Measurements from ENCODE around the gene ARHGAP18. TPM values are rescaled to one million over a fixed set of nuclear protein-coding genes. Genes with fewer than 3 reads are reported as not detected.
A peak's percentile ranks its signal among the peaks of the same experiment; 100 is the strongest.

ARHGAP18 gene
- total RNA-seq, 1 donor from 2014 or later, result 5.6 TPM

DNA sequence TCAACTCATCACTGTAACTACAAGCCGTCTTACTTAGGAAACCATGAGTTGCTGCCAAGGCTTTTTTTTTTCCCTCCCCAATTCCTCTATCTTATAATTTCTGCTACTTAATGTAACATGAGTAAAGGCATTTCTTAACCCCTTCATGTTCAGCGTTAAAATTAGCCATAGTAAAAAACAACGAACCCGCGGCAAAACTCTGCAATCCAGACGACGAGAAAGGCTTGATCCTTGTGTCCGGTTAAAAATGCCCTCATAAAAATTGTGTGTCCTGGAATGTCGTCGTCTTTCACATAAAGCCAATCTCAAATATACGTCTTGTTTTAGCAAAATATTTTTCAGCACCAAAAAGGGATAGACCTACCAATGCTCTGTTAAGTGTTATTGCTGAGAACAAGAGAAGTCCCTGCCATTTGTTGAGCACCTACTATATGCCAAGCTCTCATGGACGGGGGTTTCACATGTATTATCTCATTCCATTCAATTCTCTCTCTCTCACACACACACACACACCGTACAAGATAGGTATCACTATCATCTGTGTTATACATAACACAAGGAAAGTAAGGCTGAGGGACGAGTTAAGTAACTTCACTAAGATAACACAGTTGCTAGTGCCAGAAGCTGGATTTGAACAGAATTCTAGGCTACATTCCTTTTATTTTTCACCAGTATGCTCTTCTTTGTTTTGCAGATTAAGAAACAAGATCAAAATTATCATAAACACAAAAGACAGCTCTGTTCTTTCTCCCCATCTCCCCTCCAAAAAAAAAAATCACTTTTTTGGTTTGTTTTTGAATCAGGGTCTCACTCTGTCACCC, 683 bp upstream of the ARHGAP18 start:
- Histone ChIP-seq H3K9me3 (replicated peaks) (no peaks in the 10 kb centered on the region), H3K4me3 (peak overlapping the region; percentile 73), H3K27me3 (ENCODE audit: low read depth) (no peaks in the 10 kb centered on the region), H3K36me3 (no peaks in the 10 kb centered on the region), H3K27ac (replicated peaks) (peak overlapping the region; percentile 85), H3K4me1 (peaks cover 38% of the 10 kb centered on the region)
- DNase-seq, result no peak
- intact Hi-C loops (cut with micrococcal nuclease), result no loop called here
- TF ChIP-seq, protein P1, sequence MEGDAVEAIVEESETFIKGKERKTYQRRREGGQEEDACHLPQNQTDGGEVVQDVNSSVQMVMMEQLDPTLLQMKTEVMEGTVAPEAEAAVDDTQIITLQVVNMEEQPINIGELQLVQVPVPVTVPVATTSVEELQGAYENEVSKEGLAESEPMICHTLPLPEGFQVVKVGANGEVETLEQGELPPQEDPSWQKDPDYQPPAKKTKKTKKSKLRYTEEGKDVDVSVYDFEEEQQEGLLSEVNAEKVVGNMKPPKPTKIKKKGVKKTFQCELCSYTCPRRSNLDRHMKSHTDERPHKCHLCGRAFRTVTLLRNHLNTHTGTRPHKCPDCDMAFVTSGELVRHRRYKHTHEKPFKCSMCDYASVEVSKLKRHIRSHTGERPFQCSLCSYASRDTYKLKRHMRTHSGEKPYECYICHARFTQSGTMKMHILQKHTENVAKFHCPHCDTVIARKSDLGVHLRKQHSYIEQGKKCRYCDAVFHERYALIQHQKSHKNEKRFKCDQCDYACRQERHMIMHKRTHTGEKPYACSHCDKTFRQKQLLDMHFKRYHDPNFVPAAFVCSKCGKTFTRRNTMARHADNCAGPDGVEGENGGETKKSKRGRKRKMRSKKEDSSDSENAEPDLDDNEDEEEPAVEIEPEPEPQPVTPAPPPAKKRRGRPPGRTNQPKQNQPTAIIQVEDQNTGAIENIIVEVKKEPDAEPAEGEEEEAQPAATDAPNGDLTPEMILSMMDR (IDR thresholded peaks at IDR 0.05; ENCODE audit: borderline replicate concordance), result no peak

GRCh38 chr6:129709196-129709768, 695 bp downstream of the ARHGAP18 start:
- DNase-seq, result no peak
- TF ChIP-seq, protein P1 (IDR thresholded peaks at IDR 0.05; ENCODE audit: borderline replicate concordance), result no peak
- peak overlapping the region; percentile 85 for H3K27ac ChIP-seq (replicated peaks)
- H3K36me3 ChIP-seq, result no peaks in the 10 kb centered on the region
- H3K4me1 ChIP-seq, result peaks cover 35% of the 10 kb centered on the region
- intact Hi-C loops (cut with micrococcal nuclease), result no loop called here
- no peaks in the 10 kb centered on the region for H3K27me3 ChIP-seq (ENCODE audit: low read depth)
- no peaks in the 10 kb centered on the region for H3K9me3 ChIP-seq (replicated peaks)
- peak overlapping the region; percentile 73 for H3K4me3 ChIP-seq

GRCh38 chr6:129708496-129709195, 1.3 kb downstream of the ARHGAP18 start:
- intact Hi-C loops (cut with micrococcal nuclease), result no loop called here
- Histone ChIP-seq H3K4me1 (peaks cover 32% of the 10 kb centered on the region), H3K27ac (replicated peaks) (peak overlapping the region; percentile 85)

GRCh38 chr6:129707882-129708495, 2.0 kb downstream of the ARHGAP18 start:
- Histone ChIP-seq H3K36me3 (no peaks in the 10 kb centered on the region), H3K9me3 (replicated peaks) (no peaks in the 10 kb centered on the region), H3K27me3 (ENCODE audit: low read depth) (no peaks in the 10 kb centered on the region), H3K4me1 (peaks cover 32% of the 10 kb centered on the region), H3K27ac (replicated peaks) (peak overlapping the region; percentile 49), H3K4me3 (peak overlapping the region; percentile 73)
- DNase-seq, result no peak
- TF ChIP-seq, protein P1 (IDR thresholded peaks at IDR 0.05; ENCODE audit: borderline replicate concordance), result no peak
- intact Hi-C loops (cut with micrococcal nuclease), result no loop called here

More at GRCh38 chr6:129708496-129709195, 1.3 kb downstream of the ARHGAP18 start:
- H3K27me3 ChIP-seq (ENCODE audit: low read depth), result no peaks in the 10 kb centered on the region
- no peak for DNase-seq
- no peaks in the 10 kb centered on the region for H3K9me3 ChIP-seq (replicated peaks)
- TF ChIP-seq, protein P1 (IDR thresholded peaks at IDR 0.05; ENCODE audit: borderline replicate concordance), result no peak
- peak overlapping the region; percentile 73 for H3K4me3 ChIP-seq
- H3K36me3 ChIP-seq, result no peaks in the 10 kb centered on the region

DNA sequence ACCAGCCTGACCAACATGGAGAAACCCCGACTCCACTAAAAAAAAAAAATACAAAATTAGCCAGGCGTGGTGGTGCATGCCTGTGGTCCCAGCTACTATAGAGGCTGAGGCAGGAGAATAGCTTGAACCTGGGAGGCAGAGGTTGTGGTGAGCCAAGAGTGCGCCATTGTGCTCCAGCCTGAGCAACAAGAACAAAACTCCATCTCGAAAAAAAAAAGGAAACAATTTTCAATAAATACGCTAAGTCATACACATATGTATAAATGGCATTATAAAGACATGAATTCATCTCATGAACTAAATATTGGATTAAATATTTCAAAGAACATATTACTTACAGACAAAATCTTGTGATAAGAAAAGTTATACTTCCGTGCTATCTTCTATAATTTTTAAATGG, 2.9 kb downstream of the ARHGAP18 start:
- peaks cover 32% of the 10 kb centered on the region for H3K4me1 ChIP-seq
- H3K27me3 ChIP-seq (ENCODE audit: low read depth), result no peaks in the 10 kb centered on the region
- H3K9me3 ChIP-seq (replicated peaks), result no peaks in the 10 kb centered on the region
- TF ChIP-seq, protein P1 (IDR thresholded peaks at IDR 0.05; ENCODE audit: borderline replicate concordance), result no peak
- H3K27ac ChIP-seq (replicated peaks), result no peak overlapping the region
- H3K36me3 ChIP-seq, result no peaks in the 10 kb centered on the region
- no peak overlapping the region for H3K4me3 ChIP-seq
- intact Hi-C loops (cut with micrococcal nuclease), result no loop called here
- no peak for DNase-seq
